HG02588 (cell line): Measurements from ENCODE around the gene MYBPC3.
A peak's percentile ranks its signal among the peaks of the same experiment; 100 is the strongest.
"Not testable (repeated sequence)": the region's sequence is repeated elsewhere in the genome, so short reads cannot be mapped to it uniquely, and the experiment has no call there.

Source experiments
- ATAC-seq: cut with Tn5 transposase; IDR thresholded peaks from one replicate; pipeline ENCODE4 v1.9.1; 2021; ENCODE audit warnings: mild to moderate bottlenecking, moderate library complexity; ENCODE audit not compliant: unreplicated experiment

Gene MYBPC3

GRCh38 chr11:47340980-47341775 lies 11.3 kb downstream of the MYBPC3 start:
- ATAC-seq, result no peak

- ATAC-seq, result no peak
These were observed 12.5 kb downstream of the MYBPC3 start for GRCh38 chr11:47340010-47340409.

DNA sequence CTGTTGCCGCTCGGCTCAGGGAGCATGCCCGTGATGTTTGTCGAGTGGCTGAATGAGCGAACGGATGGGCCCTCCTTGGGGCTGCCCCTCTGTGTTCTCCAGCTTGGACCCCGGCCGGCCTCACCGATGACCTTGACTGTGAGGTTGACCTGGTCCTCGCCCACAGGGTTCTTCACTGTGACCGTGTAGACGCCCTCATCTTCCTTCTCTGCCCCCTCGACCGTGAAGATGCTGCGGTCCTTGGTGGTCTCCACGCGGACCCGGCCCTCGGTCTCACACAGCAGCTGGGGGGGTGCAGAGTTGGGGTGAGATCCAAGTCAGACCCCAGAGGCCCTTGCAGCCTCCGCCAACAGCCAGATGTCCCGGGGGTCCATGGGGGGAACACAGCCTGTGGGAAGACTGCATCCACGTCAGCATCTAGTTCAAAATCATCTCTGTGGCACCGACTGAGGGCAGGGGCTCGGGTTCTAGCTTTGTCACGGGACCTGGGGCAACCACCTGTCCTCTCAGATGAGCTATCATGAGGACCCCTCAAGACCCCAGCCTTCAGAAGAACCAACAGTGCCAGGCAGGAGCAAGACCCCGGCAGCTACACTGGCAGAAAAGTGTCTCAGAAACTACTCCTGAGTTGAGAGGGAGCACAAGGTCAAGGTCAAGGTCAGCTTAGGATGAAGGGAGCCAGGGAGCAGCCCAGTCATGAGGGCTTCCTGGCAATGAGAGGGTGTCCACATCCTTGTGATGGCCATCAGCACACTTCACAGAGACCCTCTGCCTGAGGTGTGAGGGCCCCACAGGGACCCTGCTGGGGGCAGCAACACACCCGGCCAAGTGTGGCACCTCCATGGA lies 13.9 kb downstream of the MYBPC3 start:
- no peak for ATAC-seq

DNA sequence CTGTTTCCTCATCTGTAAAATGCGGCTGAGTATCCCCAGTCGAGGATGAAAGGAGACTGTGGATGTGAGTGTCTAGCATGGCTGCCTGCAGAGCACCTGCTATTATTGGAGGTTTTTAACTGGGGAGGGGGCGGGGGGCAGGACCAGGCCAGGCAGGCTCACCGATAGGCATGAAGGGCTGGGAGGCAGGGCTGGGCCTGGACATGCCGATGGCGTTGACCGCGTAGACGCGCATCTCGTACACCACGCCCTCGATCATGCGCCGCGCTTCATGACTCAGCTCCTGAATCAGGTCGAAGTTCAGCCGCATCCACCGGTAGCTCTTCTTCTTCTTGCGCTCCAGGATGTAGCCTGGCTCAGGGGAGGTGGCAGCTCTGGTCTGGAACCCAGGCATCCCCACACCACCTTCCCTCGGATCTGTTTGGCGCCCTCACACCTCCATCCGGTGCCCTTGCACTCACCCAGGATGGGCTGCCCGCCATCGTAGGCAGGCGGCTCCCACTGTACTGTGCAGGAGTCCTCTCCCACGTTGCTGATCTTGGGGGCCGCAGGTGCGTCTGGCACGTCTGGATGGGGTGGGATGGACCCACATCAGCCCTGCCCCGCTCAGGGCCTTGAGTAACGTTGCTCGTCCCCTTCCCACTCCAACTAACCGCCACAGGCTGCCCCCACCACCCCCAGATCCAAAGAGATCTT lies 15.1 kb downstream of the MYBPC3 start:
- ATAC-seq, result no peak

DNA sequence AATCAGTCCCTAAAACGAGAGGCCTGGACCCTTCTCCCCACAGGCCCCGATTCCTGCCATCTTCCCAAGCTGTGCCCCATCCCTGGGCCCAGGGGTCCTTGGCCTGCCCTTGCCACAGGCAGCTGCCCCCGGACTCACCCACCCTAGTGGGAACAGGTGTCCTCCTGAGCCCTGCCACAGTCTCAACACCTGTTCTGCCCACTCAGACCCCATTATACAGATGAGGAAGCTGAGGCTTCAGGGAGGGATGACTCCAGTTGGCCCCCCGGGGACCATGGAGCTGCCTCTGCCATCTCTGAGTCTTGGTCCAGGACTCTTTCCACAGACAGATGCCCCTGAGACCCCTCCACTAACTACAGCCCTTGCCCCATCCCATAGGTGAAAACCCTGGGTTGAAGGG lies 15.9 kb downstream of the MYBPC3 start:
- no peak for ATAC-seq

DNA sequence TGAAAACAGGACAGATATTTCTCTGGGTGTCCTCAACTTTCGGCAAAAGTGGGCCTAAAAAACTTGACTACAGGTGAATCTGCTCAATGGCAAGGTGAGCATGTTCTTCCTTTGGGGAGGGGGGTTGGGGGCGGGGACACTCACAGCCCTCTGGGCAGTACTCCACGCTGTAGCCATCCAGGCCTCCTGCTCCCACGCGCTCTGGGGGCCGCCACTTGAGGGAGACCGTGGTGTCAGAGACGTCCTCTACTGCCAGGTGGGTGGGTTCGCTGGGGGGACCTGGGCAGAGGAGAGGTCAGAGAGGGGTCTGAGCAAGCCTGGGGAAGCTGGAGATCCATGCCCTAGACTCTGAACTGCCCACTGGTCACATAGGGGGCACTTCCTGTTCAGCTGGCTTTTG lies 16.8 kb downstream of the MYBPC3 start:
- ATAC-seq, result no peak

DNA sequence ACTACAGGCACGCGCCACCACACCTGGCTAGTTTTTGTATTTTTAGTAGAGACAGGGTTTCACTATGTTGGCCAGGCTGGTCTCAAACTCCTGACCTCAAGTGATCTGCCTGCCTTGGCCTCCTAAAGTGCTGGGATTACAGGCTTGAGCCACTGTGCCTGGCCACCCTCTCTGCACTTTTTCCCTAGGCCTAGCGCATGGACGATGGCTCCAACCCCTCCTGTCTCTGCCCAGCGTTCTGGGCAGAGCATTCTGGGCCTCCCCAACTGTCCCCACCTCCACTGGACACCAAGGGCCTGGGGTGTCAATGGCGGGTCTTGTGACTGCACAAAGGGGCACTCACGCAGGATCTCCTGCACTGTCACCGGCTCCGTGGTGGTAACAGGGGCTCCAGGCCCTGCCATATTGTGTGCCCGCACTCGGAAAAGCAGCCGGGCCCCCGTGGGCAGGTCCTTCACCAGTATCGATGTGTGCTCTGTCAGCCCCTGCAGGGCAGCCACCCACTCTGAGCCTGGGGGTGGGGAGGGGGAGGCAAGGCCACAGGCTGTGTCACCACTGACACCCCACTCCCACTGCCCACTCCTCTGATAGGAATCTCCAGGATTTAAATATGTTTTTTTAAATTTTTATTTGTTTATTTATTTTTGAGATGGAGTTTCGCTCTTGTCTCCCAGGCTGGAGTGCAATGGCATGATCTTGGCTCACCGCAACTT lies 17.6 kb downstream of the MYBPC3 start:
- ATAC-seq, result not testable (repeated sequence)

DNA sequence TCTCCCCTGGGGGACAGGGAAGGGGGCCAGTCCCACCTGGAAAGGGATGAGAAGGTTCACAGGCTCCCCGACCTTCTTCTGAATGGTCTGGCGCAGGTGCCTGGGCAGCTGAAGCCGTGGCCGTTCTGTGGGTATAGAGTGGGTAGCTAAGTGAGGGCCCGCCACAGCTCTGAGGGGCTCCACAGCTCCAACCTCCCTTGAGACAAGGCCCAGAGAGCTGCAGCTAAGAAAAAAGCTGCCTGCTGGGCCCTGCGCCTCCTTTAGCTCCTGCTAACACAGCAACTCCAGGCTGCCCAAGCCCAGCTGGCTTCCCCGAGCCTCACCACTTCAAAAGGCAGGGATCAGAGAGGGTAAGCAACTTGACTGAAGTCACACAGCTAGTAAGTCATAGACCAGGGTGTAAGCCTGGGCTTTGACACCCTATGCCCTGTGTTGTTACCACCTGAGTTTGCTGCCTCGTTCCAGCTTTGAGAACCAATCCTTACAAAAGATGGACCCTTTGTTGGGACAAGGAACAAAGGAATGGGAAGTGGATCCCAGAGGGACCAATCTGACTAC lies 18.5 kb downstream of the MYBPC3 start:
- no peak for ATAC-seq

- ATAC-seq, result no peak
These were observed 19.0 kb downstream of the MYBPC3 start for GRCh38 chr11:47333526-47333845.

DNA sequence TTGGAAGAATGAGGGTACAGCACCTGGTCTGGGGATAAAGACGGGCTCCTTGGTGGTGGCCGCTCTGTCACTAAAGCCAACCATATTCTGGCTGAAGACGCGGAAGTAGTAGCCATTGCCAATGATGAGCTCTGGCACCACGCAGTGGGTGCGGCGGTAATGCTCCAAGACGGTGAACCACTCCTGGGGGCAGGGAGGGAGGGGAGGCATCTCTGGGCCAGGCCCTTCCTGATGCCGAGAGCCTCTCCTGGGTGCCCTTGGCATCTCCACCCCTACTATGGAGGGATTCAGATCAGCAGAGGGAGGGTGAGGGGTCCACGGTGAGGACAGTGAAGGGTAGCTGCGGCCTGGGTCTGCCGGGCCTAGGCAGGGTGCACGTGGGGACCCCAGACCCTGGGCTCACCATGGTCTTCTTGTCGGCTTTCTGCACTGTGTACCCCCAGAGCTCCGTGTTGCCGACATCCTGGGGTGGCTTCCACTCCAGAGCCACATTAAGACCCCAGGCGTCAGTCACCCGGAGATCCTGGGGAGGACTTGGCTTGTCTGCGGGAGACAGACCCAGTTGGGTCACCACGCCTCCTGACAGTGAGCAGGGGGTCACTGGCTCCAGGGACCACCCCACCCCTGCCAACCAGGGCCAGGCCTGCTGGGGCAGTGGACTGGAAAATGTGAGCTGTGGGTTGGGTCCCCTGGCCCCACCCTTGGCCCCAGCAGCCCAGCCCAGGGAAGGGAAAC lies 19.5 kb downstream of the MYBPC3 start:
- no peak for ATAC-seq

- no peak for ATAC-seq
These were observed 20.2 kb downstream of the MYBPC3 start for GRCh38 chr11:47332303-47332711.

GRCh38 chr11:47331454-47332302 lies 20.8 kb downstream of the MYBPC3 start:
- no peak for ATAC-seq

- no peak for ATAC-seq
These were observed 22.2 kb downstream of the MYBPC3 start for GRCh38 chr11:47329987-47330931.

DNA sequence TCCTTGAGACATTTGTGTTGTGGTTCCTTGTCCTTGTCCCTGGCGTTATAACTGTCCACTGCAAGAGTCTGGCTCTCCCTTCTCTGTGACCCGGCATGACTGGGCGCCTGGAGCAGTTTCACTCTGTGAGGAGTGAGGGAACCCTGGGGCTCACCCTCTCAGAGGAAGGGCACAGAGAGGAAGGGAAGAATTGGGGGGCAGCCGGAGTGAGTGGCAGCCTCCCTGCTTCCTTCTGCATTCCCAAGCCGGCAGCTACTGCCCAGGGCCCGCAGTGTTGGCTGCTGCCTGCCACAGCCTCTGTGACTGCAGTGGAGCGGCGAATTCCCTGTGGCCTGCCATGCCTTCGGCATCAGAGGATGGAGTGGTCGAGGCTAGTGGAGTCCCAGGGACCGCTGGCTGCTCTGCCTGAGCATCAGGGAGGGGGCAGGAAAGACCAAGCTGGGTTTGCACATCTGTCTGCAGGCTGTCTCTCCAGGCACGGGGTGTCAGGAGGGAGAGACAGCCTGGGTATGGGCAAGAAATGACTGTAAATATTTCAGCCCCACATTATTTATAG lies 23.0 kb downstream of the MYBPC3 start:
- no peak for ATAC-seq

DNA sequence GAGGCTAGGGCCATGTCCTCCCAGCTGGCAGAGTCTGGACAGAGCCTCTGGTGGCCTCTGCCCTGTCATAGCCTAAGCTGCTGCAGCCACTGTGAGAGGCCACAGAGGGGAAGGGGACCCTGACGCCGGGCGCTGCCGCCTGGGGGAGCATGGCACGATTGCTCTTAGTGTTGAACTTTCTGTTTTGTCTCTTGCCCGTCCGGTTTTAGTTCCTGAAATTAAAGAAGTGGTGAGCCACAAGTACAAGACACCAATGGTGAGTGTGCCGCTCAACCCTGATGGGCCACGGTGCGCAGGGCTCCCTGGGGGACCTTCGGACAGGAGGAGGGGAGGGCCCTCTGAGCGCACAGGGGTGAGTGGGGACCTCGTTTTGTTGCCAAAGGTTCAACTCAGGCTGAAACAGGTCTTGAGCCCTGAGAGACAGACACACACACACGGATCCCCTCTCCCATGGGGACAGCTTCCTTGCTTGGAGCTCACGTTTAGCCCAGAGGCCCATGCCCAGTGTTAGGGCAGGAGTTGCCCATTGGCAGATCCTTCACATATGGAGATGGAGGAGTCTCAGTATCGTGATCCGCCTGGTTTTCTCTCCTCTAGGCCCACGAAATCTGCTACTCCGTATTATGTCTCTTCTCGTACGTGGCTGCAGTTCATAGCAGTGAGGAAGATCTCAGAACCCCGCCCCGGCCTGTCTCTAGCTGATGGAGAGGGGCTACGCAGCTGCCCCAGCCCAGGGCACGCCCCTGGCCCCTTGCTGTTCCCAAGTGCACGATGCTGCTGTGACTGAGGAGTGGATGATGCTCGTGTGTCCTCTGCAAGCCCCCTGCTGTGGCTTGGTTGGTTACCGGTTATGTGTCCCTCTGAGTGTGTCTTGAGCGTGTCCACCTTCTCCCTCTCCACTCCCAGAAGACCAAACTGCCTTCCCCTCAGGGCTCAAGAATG lies 23.8 kb downstream of the MYBPC3 start:
- peak; percentile 59 for ATAC-seq

GRCh38 chr11:47327949-47328348 lies 24.6 kb downstream of the MYBPC3 start:
- ATAC-seq, result no peak

GRCh38 chr11:47327025-47327424 lies 25.5 kb downstream of the MYBPC3 start:
- no peak for ATAC-seq
